SK-N-SH (cell line): ENCODE results near the gene CDCP2. TPM values are rescaled to one million over a fixed set of nuclear protein-coding genes. Genes with fewer than 3 reads are reported as not detected.

Experiments
- CTCF ChIA-PET: fragments of 300-600, 350-600 bp; formaldehyde crosslinking; extraction: SDS; loops from one replicate; lab custom pipeline; 2021; lab: Yijun Ruan, JAX
- POLR2A ChIA-PET: fragments of 350-600 bp; sonication (Branson Sonifier 250); formaldehyde crosslinking; extraction: SDS; loops from one replicate; lab custom pipeline; 2020; ENCODE audit warnings: antibody characterized with exemption, inconsistent platforms; lab: Yijun Ruan, JAX
- DNase-seq: peaks from one replicate; pipeline ENCODE4 v3.0.0; 2012
- H2AFZ ChIP-seq: fragments of 200-600 bp; sonication (generic); 2 replicates; pipeline ENCODE4 v1.8.1; 2016; ENCODE audit warnings: antibody characterized with exemption, mild to moderate bottlenecking, low read depth
- H3F3A ChIP-seq: fragments of 200-600 bp; sonication (generic); replicated peaks from 2 replicates; pipeline ENCODE3; 2016; ENCODE audit warnings: antibody characterized with exemption, mild to moderate bottlenecking; ENCODE audit not compliant: insufficient read depth
- H3K27ac ChIP-seq, 2 experiments: fragments of 200-500 bp in 1 of 2; fragments of 200-600 bp in 1 of 2; sonication (Bioruptor generic) in 1 of 2; sonication (generic), shearing (Covaris generic) in 1 of 2; 2 replicates each; pipeline versions ENCODE4 v1.5.1 to v1.6.1; 2014 to 2016; ENCODE audit warnings: low read depth in 2 of 2, inconsistent platforms in 1 of 2, low read length in 1 of 2, mild to moderate bottlenecking in 1 of 2, mixed read lengths in 1 of 2
- H3K27me3 ChIP-seq: fragments of 200-600 bp; sonication (generic), shearing (Covaris generic); 2 replicates; pipeline ENCODE4 v1.6.1; 2016; ENCODE audit warnings: mixed run types; ENCODE audit not compliant: insufficient read depth
- H3K36me3 ChIP-seq, 2 experiments: fragments of 200-500 bp in 1 of 2; fragments of 200-600 bp in 1 of 2; sonication (Bioruptor generic) in 1 of 2; sonication (generic) in 1 of 2; replicated peaks in 1 of 2; 2 replicates each; pipeline versions ENCODE3 to v1.5.1; 2014 to 2016; ENCODE audit warnings: low read length in 1 of 2, mild to moderate bottlenecking in 1 of 2; ENCODE audit not compliant: insufficient read depth in 2 of 2, control insufficient read depth in 1 of 2
- H3K4me1 ChIP-seq, 2 experiments: fragments of 200-500 bp in 1 of 2; fragments of 200-600 bp in 1 of 2; sonication (Bioruptor generic) in 1 of 2; sonication (generic), shearing (Covaris generic) in 1 of 2; 2 replicates each; pipeline versions ENCODE4 v1.5.1 to v1.6.1; 2014 to 2016; ENCODE audit warnings: low read depth in 1 of 2, low read length in 1 of 2, mixed run types in 1 of 2; ENCODE audit not compliant: insufficient read depth in 2 of 2, control insufficient read depth in 1 of 2
- H3K4me2 ChIP-seq: fragments of 200-600 bp; sonication (generic), shearing (Covaris generic); 2 replicates; pipeline ENCODE4 v1.6.1; 2017; ENCODE audit warnings: mixed run types
- H3K4me3 ChIP-seq, 2 experiments: fragments of 200-500 bp in 1 of 2; fragments of 200-600 bp in 1 of 2; sonication (Bioruptor generic) in 1 of 2; sonication (generic), shearing (Covaris generic) in 1 of 2; 2 replicates each; pipeline versions ENCODE4 v1.5.1 to v1.8.1; 2014 to 2016; ENCODE audit warnings: low read depth in 2 of 2, inconsistent platforms in 1 of 2, low read length in 1 of 2, mild to moderate bottlenecking in 1 of 2, mixed read lengths in 1 of 2, moderate library complexity in 1 of 2
- H3K79me2 ChIP-seq: fragments of 200-600 bp; sonication (generic); 2 replicates; pipeline ENCODE4 v1.8.1; 2017; ENCODE audit warnings: mild to moderate bottlenecking; ENCODE audit not compliant: insufficient read depth
- H3K9ac ChIP-seq: fragments of 200-600 bp; sonication (generic); 2 replicates; pipeline ENCODE4 v1.6.1; 2017; ENCODE audit warnings: mixed run types
- H3K9me2 ChIP-seq: fragments of 200-600 bp; sonication (generic); 2 replicates; pipeline ENCODE4 v1.6.1; 2017; ENCODE audit warnings: mixed run types
- H3K9me3 ChIP-seq: fragments of 200-600 bp; sonication (generic); 2 replicates; pipeline ENCODE4 v1.6.1; 2017; ENCODE audit warnings: mixed run types, mild to moderate bottlenecking, moderate library complexity
- H4K20me1 ChIP-seq: fragments of 200-600 bp; sonication (generic); 2 replicates; pipeline ENCODE4 v1.6.1; 2017; ENCODE audit warnings: mild to moderate bottlenecking, mixed run types; ENCODE audit not compliant: insufficient read depth
- CHD2 ChIP-seq: fragments of 150-350 bp; IDR thresholded peaks from 2 replicates; pipeline ENCODE4 v1.6.1; 2018; ENCODE audit warnings: low read length; ENCODE audit not compliant: partially characterized antibody
- CTCF ChIP-seq: fragments of 200-600 bp; sonication (generic); IDR thresholded peaks from 2 replicates; pipeline ENCODE4 v1.6.1; 2017; ENCODE audit warnings: antibody characterized with exemption, mild to moderate bottlenecking, moderate library complexity
- ELF1 ChIP-seq: IDR thresholded peaks from 2 replicates; pipeline ENCODE4 v1.4.0; 2012
- EP300 ChIP-seq, 2 experiments: IDR thresholded peaks; 2 replicates each; pipeline versions ENCODE4 v1.4.0 to v1.6.1; 2012; ENCODE audit warnings: borderline replicate concordance in 1 of 2, low read depth in 1 of 2, low read length in 1 of 2
- EZH2phosphoT487 ChIP-seq: fragments of 200-600 bp; sonication (generic); IDR thresholded peaks from 2 replicates; pipeline ENCODE4 v1.6.1; 2017; ENCODE audit warnings: low read depth, mixed run types, mild to moderate bottlenecking, antibody characterized with exemption, moderate library complexity, borderline replicate concordance
- FOXM1 ChIP-seq: IDR thresholded peaks from 2 replicates; pipeline ENCODE4 v1.4.0; 2012; ENCODE audit warnings: low read depth, mild to moderate bottlenecking
- IRF3 ChIP-seq: fragments of 150-350 bp; IDR thresholded peaks from 2 replicates; pipeline ENCODE4 v1.6.1; 2016; ENCODE audit warnings: mild to moderate bottlenecking, low read depth, low read length
- JUND ChIP-seq: IDR thresholded peaks from 2 replicates; pipeline ENCODE4 v1.4.0; 2012
- MXI1 ChIP-seq: IDR thresholded peaks from 2 replicates; pipeline ENCODE4 v1.6.1; 2012; ENCODE audit warnings: mild to moderate bottlenecking, low read depth, low read length, improper control_type of control experiment
- NFIC ChIP-seq: IDR thresholded peaks from 2 replicates; pipeline ENCODE4 v1.4.0; 2012; ENCODE audit warnings: borderline replicate concordance
- PBX3 ChIP-seq: IDR thresholded peaks from 2 replicates; pipeline ENCODE4; 2012
- POLR2AphosphoS5 ChIP-seq: IDR thresholded peaks from 2 replicates; pipeline ENCODE4 v1.6.1; 2012; ENCODE audit warnings: low read depth, low read length
- RFX5 ChIP-seq: IDR thresholded peaks from 2 replicates; pipeline ENCODE4 v1.6.1; 2012; ENCODE audit warnings: mild to moderate bottlenecking, improper control_type of control experiment, low read length
- SMC3 ChIP-seq: IDR thresholded peaks from 2 replicates; pipeline ENCODE4 v1.6.1; 2012; ENCODE audit warnings: low read depth, low read length, improper control_type of control experiment
- USF1 ChIP-seq: IDR thresholded peaks from 2 replicates; pipeline ENCODE4 v1.4.0; 2012; ENCODE audit warnings: low read depth, borderline replicate concordance
- USF2 ChIP-seq: fragments of 150-350 bp; IDR thresholded peaks from 2 replicates; pipeline ENCODE4 v1.6.1; 2017; ENCODE audit warnings: antibody characterized with exemption, low read length, low read depth, borderline replicate concordance
- YY1 ChIP-seq: IDR thresholded peaks from 2 replicates; pipeline ENCODE4 v1.4.0; 2012; ENCODE audit warnings: low read depth, mild to moderate bottlenecking
- WGBS: methylation state at CpG from one replicate; pipeline ENCODE4 v1.1.6; 2017; ENCODE audit warnings: low lambda C conversion rate; 5-methylcytosine and 5-hydroxymethylcytosine counted together
- polyA plus RNA-seq, 3 experiments: library from polyadenylated mRNA; depleted of rRNA; stranded (reverse); fragments of >200 nt; gene quantifications; 2 replicates each; pipeline ENCODE4 v1.2.3, GENCODE V29; 2012

The CDCP2 gene
- polyA plus RNA-seq, 1 of the 3 experiments (the other 2 are of a cell fraction): not detected

- Histone ChIP-seq H3K4me3 (no peak overlapping the region), H3K4me1 (peaks cover 0 to 5% of the 10 kb centered on the region in 2 experiments; a peak in 1 of 4 replicates), H3K27ac (no peak overlapping the region), H3K36me3 (no peaks in the 10 kb centered on the region), H2AFZ (no peak overlapping the region), H3K79me2 (no peaks in the 10 kb centered on the region), H3K9me2 (no peaks in the 10 kb centered on the region), H3K27me3 (no peaks in the 10 kb centered on the region), H3K9me3 (no peaks in the 10 kb centered on the region), H3F3A (no peaks in the 10 kb centered on the region), H4K20me1 (no peaks in the 10 kb centered on the region), H3K9ac (no peak overlapping the region), H3K4me2 (no peak overlapping the region)
- POLR2A ChIA-PET: no interaction called here
- CTCF ChIA-PET: interaction anchor here (0.6 to 6.3 kb wide), 6 partner anchors 9 to 674 kb away, joined by 3 to 49 read pairs (median 3); no protein-coding TSS in a partner anchor
- no peak for DNase-seq
- WGBS: 82% methylated on average over 3 of the region's 3 CpGs
- TF ChIP-seq NFIC (no peak), ELF1 (no peak), PBX3 (no peak), USF2 (no peak), YY1 (no peak), POLR2AphosphoS5 (no peak), IRF3 (no peak), EZH2phosphoT487 (no peak), SMC3 (no peak), EP300 (IDR thresholded peaks at IDR 0.05; ENCODE audit: borderline replicate concordance in 1 of 2, low read depth in 1 of 2, low read length in 1 of 2) (no peak), FOXM1 (no peak), CTCF (no peak), RFX5 (no peak), USF1 (no peak), CHD2 (no peak), MXI1 (no peak), JUND (no peak)
Observed at GRCh38 chr1:54111624-54112023, 41.2 kb downstream of the CDCP2 start.
